Endometrial microvascular endothelial cells (primary cell): ENCODE data around the gene PPTC7. TPM values are rescaled to one million over a fixed set of nuclear protein-coding genes. Genes with fewer than 3 reads are reported as not detected.

Source experiments
- in situ Hi-C: cut with HindIII; loops from 2 replicates; pipeline ENCODE4 v1.10.0; 2017; ENCODE audit warnings: low sequenced_read_pairs, low pct_unique_long_range_greater_than_20kb; ENCODE audit errors: inconsistent ontology term
- total RNA-seq: library from RNA; depleted of rRNA; stranded (reverse); fragments of >200 nt; gene quantifications from one replicate; pipeline ENCODE4 v1.2.3, GENCODE V29; 2015; ENCODE audit errors: inconsistent ontology term

PPTC7 gene
- total RNA-seq, 1 donor from 2014 or later: 11.3 TPM

- in situ Hi-C loops: loop anchor here (25.0 kb wide), 1 partner anchor 223 kb away; the partner anchor contains the start of gene PPP1CC
Observed at GRCh38 chr12:110513842-110514241, 69.3 kb downstream of the PPTC7 start.

- in situ Hi-C loops: loop anchor here (25.0 kb wide), 1 partner anchor 229 kb away; the partner anchor contains the start of gene PPP1CC
Observed at GRCh38 chr12:110508071-110508586, 75.0 kb downstream of the PPTC7 start.

GRCh38 chr12:110505332-110505731 lies 77.8 kb downstream of the PPTC7 start:
- in situ Hi-C loops: loop anchor here (25.0 kb wide), 1 partner anchor 232 kb away; the partner anchor contains the start of gene PPP1CC

- in situ Hi-C loops: loop anchor here (5.0 to 25.0 kb wide), 2 partner anchors 36 to 234 kb away; partner anchors contain the start of genes FAM216A, GPN3 and PPP1CC
Observed at GRCh38 chr12:110503432-110503831, 79.7 kb downstream of the PPTC7 start.

- in situ Hi-C loops: loop anchor here (5.0 to 25.0 kb wide), 2 partner anchors 35 to 235 kb away; partner anchors contain the start of genes FAM216A, GPN3 and PPP1CC
Observed at GRCh38 chr12:110501752-110502738, 81.1 kb downstream of the PPTC7 start, which contains the start of the genes RAD9B and VPS29. Gene RAD9B (plus strand): TSS chr12:110502331. CDS start chr12:110502338, 7 bp downstream. Gene VPS29 (minus strand): TSS chr12:110502111. CDS start chr12:110502051, 60 bp downstream.

GRCh38 chr12:110501399-110501751 lies 81.7 kb downstream of the PPTC7 start:
- in situ Hi-C loops: loop anchor here (5.0 to 25.0 kb wide), 2 partner anchors 34 to 236 kb away; partner anchors contain the start of genes FAM216A, GPN3 and PPP1CC

- in situ Hi-C loops: no loop called here
Observed at GRCh38 chr12:110498984-110499706, 84.0 kb downstream of the PPTC7 start.

Other genes with a start within 250 kb of the PPTC7 start
- 73.9 TPM for gene ANAPC7, start 179.6 kb downstream of the PPTC7 start, total RNA-seq
- 1,067 TPM for gene ARPC3, start 133.0 kb downstream of the PPTC7 start, total RNA-seq
- 21.1 TPM for gene GPN3, start 115.1 kb downstream of the PPTC7 start, total RNA-seq
- gene FAM216A, start 114.5 kb downstream of the PPTC7 start, total RNA-seq: 16.7 TPM
- 134 TPM for gene VPS29, start 81.2 kb downstream of the PPTC7 start, total RNA-seq
- 0.19 TPM for gene RAD9B, start 81.0 kb downstream of the PPTC7 start, total RNA-seq
- 19.3 TPM for gene TCTN1, start 30.8 kb upstream of the PPTC7 start, total RNA-seq
- 9.2 TPM for gene HVCN1, start 105.8 kb upstream of the PPTC7 start, total RNA-seq
- gene PPP1CC, start 159.6 kb upstream of the PPTC7 start, total RNA-seq: 203 TPM